ENCODE measurements around the gene KIF5A. TPM values are rescaled to one million over a fixed set of nuclear protein-coding genes. Genes with fewer than 3 reads are reported as not detected.
A peak's percentile ranks its signal among the peaks of the same experiment; 100 is the strongest.

Gene KIF5A
- total and polyA plus RNA-seq, 2 of the 4 experiments (the other 2 are of a cell fraction) = 0.15 to 0.18 TPM

GRCh38 chr12:57518920-57519795 is 30.7 kb upstream of the KIF5A start:
- Histone ChIP-seq H3K14ac (replicated peaks; ENCODE audit: low read depth, low read length) (peak overlapping the region; percentile 100), H3K4me2 (ENCODE audit: low read depth, low read length) (peak overlapping the region; percentile 87), H2BK15ac (ENCODE audit: low read depth, low read length) (no peak overlapping the region), H2BK20ac (ENCODE audit: low read depth, low read length) (no peak overlapping the region), H3K56ac (ENCODE audit: extremely low read depth, insufficient read depth, low read length) (peak overlapping the region; percentile 98), H3K27me3 (ENCODE audit: control insufficient read depth, insufficient read depth, low read length) (no peaks in the 10 kb centered on the region), H2AK9ac (replicated peaks; ENCODE audit: low read depth, low read length, poor library complexity) (peak overlapping the region; percentile 100), H2BK120ac (ENCODE audit: low read depth, low read length) (peak overlapping the region; percentile 83; the same call in 1 of the 2 replicates), H3K4me1 (ENCODE audit: control insufficient read depth, insufficient read depth, low read length) (peaks cover 17% of the 10 kb centered on the region), H3K18ac (ENCODE audit: low read depth, low read length) (peak overlapping the region; percentile 95), H2AK5ac (ENCODE audit: low read depth, low read length) (peak overlapping the region; percentile 100), H3K23ac (ENCODE audit: low read depth, low read length) (peak overlapping the region; percentile 100), H3K9me3 (ENCODE audit: control insufficient read depth, insufficient read depth, low read length) (no peaks in the 10 kb centered on the region), H2BK5ac (ENCODE audit: low read depth, low read length, poor library complexity, severe bottlenecking) (peak overlapping the region; percentile 96), H2AFZ (replicated peaks; ENCODE audit: low read length, poor library complexity) (no peak overlapping the region), H3K79me1 (ENCODE audit: low read depth in 1 of 2, low read length in 2 of 2) (peaks cover 17 to 76% of the 10 kb centered on the region in 2 experiments), H3K4me3 (ENCODE audit: insufficient read depth, low read depth, low read length) (peak overlapping the region; percentile 95), H3K4ac (ENCODE audit: low read depth, low read length) (peak overlapping the region; percentile 100), H3K9ac (ENCODE audit: low read depth, low read length) (peak overlapping the region; percentile 100), H3K27ac (ENCODE audit: insufficient read depth, low read length) (peak overlapping the region; percentile 99), H4K8ac (ENCODE audit: low read depth in 2 of 2, low read length in 2 of 2) (peak overlapping the region; percentile 47 to 92; a peak in 2 of 4 replicates), H4K5ac (ENCODE audit: low read depth, low read length) (peak overlapping the region; percentile 20), H3K9me1 (ENCODE audit: insufficient read depth, low read length) (peaks cover 12% of the 10 kb centered on the region), H3K36me3 (ENCODE audit: control insufficient read depth, insufficient read depth, low read length) (peaks cover 44% of the 10 kb centered on the region), H4K91ac (ENCODE audit: insufficient read depth, low read depth, low read length) (peak overlapping the region; percentile 93), H4K20me1 (ENCODE audit: insufficient read depth, low read length) (peaks cover 74% of the 10 kb centered on the region)
- no TSS peak for BruUV-seq (replicated peaks)
- in situ Hi-C loops (cut with MboI; ENCODE audit: low sequenced_read_pairs) (no loop called here), dilution Hi-C loops (cut with HindIII; ENCODE audit: low sequenced_read_pairs, unreplicated experiment) (no loop called here), intact Hi-C loops (cut with micrococcal nuclease) (no loop called here)
- ChIA-PET CTCF (no interaction called here), POLR2A (ENCODE audit: unreplicated experiment) (interaction anchor here (1.1 kb wide), 1 partner anchor 15 kb away, joined by 6 read pairs; no protein-coding TSS in a partner anchor)
- no peak for ATAC-seq (ENCODE audit: low read depth)
- peak; percentile 24 for DNase-seq
- TF ChIP-seq FOS (IDR thresholded peaks at IDR 0.05; ENCODE audit: low read depth, low read length) = no peak
- 0 out of 2 replicates have a peak, but pooled peaks have one; percentile 24 for TF ChIP-seq CEBPB (IDR thresholded peaks at IDR 0.05; ENCODE audit: low read depth, low read length)
- no CpG with 5 or more reads among the region's 7 CpGs for WGBS, 2 experiments (ENCODE audit: extremely low coverage in 2 of 2, insufficient read length in 1 of 2)
